Measurements from ENCODE around the gene RPRD1A.
"Not testable (repeated sequence)": the region's sequence is repeated elsewhere in the genome, so short reads cannot be mapped to it uniquely, and the experiment has no call there.

The RPRD1A gene

DNA sequence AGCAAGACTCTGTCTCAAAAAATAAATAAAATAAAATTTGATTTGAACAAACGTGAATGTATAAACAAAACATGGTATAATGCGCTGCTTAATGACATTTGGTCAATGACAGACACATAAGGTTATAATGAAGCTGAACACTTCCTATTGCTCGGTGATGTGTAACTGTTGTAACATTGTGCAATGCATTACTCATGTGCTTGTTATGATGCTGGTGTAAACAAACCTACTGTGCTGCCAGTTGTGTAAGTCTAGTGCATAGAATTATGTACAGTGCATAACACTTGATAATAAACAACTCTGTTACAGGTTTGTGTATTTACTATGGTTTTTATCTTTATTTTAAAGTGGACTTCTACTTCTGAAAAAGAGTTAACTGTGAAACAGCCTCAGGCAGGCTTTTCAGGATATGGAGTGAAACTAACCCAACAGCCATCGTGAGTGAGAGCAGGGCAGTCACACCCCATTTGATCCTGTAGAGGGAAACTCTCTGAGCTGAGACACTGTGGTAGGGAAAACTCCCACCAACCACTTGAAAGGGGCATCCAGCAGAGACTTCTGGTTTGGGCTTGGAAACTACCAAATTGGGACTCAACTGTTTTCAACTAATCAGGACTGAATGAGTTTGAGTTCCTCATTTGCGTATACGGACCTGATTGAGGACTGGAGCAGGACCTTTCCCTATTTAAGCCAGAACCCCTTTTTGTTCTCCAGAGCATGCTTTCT is 8.7 kb upstream of the RPRD1A start:
- DNase-seq: peak; percentile 10

DNA sequence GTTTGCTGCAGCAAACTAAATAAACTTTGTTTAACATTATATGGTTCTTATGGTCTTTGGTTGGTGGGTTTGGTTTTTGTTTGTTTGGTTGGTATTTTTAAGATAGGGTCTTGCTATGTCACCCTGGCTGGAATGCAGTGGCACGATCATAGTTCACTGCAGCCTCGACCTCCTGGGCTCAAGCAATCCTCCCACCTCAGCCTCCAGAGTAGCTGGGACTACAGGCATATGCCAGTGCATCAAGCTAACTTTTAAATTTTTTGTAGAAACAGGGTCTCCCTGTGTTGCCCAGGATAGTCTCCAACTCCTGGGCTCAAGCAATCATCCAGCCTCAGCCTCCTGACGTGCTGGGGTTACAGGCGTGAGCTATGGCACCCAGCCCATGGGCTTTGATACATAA is 7.1 kb upstream of the RPRD1A start:
- DNase-seq: no peak

- no peak for DNase-seq
These were observed 6.3 kb upstream of the RPRD1A start for GRCh38 chr18:36073676-36074075.

DNA sequence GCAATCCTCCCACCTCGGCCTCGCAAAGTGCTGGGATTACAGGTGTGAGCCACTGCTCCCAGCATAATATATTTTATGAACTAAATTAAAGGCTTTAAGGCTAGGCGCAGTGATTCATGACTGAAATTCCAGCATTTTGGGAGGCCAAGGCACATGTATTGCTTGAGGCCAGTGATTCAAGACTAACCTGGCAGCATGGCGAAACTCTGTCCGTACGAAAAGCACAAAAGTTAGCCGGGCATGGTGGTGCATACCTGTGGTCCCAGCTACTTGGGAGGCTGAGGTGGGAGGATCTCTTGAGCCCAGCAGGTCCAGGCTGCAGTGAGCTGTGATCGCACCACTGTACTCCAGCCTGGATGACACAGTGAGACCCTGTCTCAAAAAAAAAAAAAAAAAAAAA is 5.0 kb upstream of the RPRD1A start:
- not testable (repeated sequence) for DNase-seq

- DNase-seq: no peak
These were observed 689 bp downstream of the RPRD1A start for GRCh38 chr18:36066686-36067054.

- DNase-seq: no peak
These were observed 1.4 kb downstream of the RPRD1A start for GRCh38 chr18:36066001-36066400.

DNA sequence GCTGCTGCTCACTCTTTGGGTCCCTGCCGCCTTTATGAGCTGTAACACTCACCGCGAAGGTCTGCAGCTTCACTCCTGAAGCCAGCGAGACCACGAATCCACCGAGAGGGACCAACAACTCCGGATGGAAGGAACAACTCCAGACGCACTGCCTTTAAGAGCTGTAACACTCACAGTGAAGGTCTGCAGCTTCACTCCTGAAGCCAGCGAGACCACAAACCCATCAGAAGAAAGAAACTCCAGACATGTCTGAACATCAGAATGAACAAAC is 2.6 kb downstream of the RPRD1A start:
- not testable (repeated sequence) for DNase-seq

GRCh38 chr18:36064027-36064808 is 3.1 kb downstream of the RPRD1A start:
- no peak for DNase-seq

- DNase-seq: no peak
These were observed 8.7 kb downstream of the RPRD1A start for GRCh38 chr18:36058674-36059073.

GRCh38 chr18:36051760-36052159 is 15.6 kb downstream of the RPRD1A start:
- no peak for DNase-seq

GRCh38 chr18:36050479-36050878 is 16.9 kb downstream of the RPRD1A start:
- DNase-seq: no peak

DNA sequence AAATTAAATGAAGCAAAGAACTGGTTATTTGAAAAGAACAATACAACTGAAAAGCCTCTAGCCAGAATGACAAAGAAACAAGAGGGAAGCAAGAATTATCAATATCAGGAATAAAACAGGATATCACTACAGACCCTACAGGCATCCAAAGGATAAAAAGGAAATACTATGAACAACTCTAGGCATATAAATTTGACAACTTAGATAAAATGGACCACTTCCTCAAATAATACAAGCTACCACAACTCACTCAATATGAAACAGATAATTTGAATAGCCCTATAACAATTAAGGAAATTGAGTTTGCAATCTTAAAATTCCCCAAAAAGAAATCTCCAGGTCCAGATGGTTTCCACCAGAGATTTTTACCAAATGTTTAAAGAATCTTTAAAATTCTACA is 19.8 kb downstream of the RPRD1A start:
- no peak for DNase-seq

DNA sequence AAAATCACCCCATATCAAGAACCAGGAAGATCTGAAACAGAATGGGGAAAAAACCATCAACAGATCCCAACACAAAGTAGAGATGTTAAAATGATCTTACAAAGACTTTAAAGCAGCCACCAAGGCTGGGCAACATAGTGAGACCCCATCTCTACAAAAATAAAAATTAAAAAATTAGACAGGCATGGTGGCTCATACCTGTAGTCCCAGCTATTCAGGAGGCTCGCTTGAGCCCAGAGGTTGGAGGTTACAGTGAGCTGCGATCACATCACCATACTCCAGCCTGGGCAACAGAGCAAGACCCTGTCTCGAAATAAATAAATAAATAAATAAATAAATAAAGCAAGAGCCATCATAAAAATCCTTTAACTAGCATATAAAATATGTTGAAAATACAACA is 20.5 kb downstream of the RPRD1A start:
- DNase-seq: no peak

GRCh38 chr18:36045241-36045991 is 21.9 kb downstream of the RPRD1A start:
- no peak for DNase-seq

DNA sequence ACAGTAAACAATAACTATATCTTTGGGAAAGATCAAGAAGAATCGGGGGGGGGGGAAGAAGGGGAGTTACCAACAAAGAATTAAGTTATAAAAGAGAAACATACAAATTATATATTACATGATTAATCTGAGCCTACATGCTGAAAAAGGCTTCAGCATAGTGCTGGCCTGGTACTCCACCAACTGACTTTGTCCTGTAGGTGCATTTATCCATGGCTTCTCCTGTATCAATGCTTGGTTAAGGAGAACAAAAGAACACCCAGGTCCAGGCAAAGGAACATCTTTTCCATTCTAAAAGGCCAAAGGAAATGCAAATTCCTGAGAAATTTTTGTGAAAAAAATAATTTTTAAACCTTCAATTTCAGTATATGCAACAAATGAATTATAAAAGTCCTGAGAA is 24.2 kb downstream of the RPRD1A start:
- DNase-seq: no peak

DNA sequence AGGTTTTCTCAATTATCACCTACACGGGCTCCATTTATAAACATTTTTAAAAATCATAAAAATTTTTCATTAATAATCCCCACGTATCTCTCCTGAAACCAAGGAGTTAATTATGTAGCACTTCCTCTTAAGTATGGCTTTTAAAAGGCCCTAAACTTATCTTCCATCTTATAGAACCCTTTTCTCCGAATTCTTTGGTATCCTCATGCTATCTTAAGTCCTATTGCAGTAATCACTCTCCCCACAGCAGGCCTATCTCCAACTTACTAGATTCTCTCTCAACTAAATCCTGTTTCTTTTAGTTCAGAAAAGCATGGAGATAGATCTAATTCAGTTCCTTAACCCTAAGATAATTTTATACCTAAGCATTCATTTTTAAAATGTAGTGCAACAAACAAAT is 26.2 kb downstream of the RPRD1A start:
- DNase-seq: no peak

DNA sequence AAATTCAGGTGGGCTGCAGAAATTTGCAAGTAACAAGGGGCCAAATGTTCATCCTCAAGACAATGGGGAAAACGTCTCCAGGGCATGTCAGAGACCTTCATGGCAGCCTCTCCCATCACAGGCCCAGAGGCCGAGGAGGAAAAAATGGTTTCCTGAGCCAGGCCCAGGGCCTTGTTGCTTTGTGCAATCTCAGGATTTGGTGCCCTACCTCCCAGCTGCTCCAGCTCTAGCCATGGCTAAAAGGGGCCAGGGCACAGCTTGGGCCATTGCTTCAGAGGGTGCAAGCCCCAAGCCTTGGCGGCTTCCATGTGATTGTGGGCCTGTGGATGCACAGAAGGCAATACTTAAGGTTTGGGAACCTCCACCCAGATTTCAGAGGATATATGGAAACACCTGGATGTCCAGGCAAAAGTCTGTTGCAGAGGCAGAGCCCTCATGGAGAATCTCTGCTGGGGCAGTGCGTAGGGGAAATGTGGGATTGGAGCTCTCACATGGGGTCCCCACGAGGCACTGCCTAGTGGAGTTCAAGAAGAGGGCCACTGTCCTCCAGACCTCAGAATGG is 29.2 kb downstream of the RPRD1A start:
- DNase-seq: no peak

DNA sequence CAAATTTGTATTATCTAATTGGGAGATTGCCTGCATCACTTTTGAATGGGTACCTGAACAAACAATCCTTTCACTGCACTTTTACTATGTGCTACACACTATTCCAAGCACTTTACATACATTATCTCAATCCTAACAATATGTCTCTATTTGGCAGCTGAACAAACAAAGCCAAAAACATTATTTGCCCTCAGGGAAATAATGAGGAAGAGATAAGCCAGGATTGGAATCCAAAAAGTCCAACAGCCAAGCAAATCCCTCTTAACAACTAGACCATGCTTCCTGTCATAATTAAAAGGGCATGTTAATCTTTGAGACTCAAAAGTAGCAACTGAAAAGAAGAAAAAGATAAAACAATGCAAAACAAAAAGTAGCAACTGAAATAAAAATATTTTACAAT is 32.1 kb downstream of the RPRD1A start:
- no peak for DNase-seq

- DNase-seq: no peak
These were observed 33.0 kb downstream of the RPRD1A start for GRCh38 chr18:36034299-36034895.

DNA sequence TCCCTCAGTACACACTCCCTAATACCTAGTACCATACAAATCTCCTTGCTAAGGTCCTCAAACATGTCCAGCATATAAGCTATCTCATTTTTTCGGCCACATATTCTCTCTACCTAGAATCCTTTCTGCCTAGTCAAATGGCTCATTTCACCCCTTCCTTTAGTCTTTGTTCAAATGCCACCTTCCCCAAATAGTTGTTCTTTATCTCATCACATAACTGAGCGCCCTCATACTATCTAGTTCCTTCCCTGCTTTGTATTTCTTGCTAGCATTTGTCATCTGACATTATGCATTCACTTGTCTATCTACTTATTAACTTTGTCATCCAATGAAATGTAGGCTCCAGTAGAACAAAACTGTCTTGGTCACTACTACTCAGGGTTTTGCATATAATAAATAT is 35.5 kb downstream of the RPRD1A start:
- DNase-seq: no peak

DNA sequence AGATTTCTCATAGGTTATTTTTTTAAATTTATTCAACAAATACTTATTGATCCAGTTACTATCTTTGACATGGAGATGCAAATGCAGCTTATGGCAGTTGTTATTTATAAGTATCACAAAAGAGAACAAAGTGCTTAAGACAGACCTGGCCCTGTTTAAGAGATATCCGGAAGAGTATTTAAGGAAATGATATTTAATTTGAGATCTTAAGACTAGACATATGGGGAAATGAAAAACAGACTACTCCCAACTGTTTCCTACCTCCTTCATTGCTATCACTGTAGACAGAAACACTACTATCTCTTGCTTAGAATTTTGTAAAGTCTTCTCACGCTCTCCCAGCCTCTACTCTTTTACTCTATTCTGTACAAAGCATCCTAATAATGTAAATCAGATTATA is 36.0 kb downstream of the RPRD1A start:
- DNase-seq: no peak

GRCh38 chr18:36028859-36029258 is 38.5 kb downstream of the RPRD1A start:
- DNase-seq: no peak

DNA sequence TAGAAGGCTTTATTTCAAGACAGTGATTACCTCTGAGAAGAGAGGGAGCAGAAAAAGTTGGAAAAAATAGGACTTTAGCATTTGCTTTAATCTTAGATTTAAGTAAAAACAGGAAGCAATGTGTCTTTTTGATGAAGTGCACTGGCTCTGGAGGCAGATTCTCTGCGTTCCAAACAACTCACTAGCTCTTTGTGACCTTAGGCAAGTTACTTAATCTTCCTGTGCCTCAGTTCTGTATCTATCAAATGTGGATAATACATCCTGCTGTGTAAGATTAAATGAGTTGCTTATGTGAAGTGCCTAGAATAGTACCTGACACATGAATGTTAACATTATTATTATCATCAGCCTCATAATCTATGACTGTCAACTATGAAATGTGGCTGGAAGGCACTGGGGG is 42.3 kb downstream of the RPRD1A start:
- no peak for DNase-seq
